GM19397 (cell line): ENCODE results near the gene CDKL1.

Source experiments
- ATAC-seq: cut with Tn5 transposase; IDR thresholded peaks from one replicate; pipeline ENCODE4 v1.9.1; 2021; ENCODE audit warnings: mild to moderate bottlenecking, moderate library complexity; ENCODE audit not compliant: unreplicated experiment

Gene CDKL1

DNA sequence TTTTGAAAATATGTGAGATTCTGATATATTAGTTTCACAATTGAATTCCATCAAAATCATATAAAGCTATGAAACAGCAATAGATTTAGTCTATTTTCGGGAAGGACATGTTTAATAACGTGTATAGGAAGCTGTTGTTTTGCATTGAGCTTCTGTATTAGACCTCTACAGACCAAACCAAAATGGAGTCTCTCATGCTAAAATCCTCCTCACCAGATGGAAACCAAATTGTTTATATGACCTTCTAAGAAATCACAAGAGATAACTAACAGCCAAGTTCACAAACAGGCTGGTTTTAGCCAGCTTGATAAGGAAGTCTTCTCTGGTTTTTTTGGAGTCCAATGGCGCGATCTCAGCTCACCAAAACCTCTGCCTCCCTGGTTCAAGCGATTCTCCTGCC, 108.5 kb downstream of the CDKL1 start:
- no peak for ATAC-seq

DNA sequence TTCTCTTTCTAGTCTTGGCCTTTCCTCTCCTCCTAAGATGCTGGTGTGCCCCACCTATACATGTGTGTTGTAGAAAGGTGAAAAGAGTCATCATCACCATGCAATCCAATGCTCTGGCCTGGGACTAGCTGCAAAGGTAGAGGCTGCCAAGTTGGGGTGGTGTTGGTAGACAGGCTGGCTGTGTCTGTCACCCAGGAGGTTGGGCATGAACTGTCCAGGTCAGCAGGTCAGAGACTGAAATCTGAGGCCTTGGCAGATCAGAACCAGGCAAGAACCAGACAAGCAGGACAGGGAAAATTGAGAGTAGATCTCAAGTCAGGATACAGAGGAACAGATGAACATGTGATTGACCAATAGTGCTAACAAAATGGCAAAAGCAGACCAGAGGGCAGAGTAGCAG, 110.8 kb downstream of the CDKL1 start:
- ATAC-seq, result no peak
